Head of caudate nucleus (tissue), 42 donors: ENCODE data around the gene OSBPL8.
"Not testable (repeated sequence)": the region's sequence is repeated elsewhere in the genome, so short reads cannot be mapped to it uniquely, and the experiment has no call there.

Experiments
- DNase-seq, 42 donors: peaks; one replicate each; pipeline versions ENCODE4 v3.0.0 to v3.0.0-alpha.2; 2020 to 2021; ENCODE audit warnings: mixed read lengths in 7 of 42
- intact Hi-C: fragments of 100-400 bp; cut with DNase I; formaldehyde crosslinking; loops from one replicate; pipeline ENCODE4 v1.15.0; 2022

OSBPL8 gene

GRCh38 chr12:76536546-76536945 is 23.0 kb downstream of the OSBPL8 start:
- intact Hi-C loops: no loop called here
- DNase-seq: peak in 10 of 42 donors; percentile 12 to 75 (median 40)

GRCh38 chr12:76535170-76535569 is 24.4 kb downstream of the OSBPL8 start:
- DNase-seq: no peak
- intact Hi-C loops: no loop called here

- DNase-seq: no peak
- intact Hi-C loops: no loop called here
Observed at GRCh38 chr12:76533331-76533730, 26.2 kb downstream of the OSBPL8 start.

- intact Hi-C loops: no loop called here
- no peak for DNase-seq
Observed at GRCh38 chr12:76532520-76532919, 27.1 kb downstream of the OSBPL8 start.

- DNase-seq: no peak
- intact Hi-C loops: no loop called here
Observed at GRCh38 chr12:76531056-76531455, 28.5 kb downstream of the OSBPL8 start.

GRCh38 chr12:76530516-76530915 is 29.1 kb downstream of the OSBPL8 start:
- DNase-seq: no peak
- intact Hi-C loops: no loop called here

GRCh38 chr12:76529226-76529918 is 30.2 kb downstream of the OSBPL8 start:
- intact Hi-C loops: no loop called here
- no peak for DNase-seq

GRCh38 chr12:76523408-76523807 is 36.2 kb downstream of the OSBPL8 start:
- intact Hi-C loops: no loop called here
- DNase-seq: no peak

- no peak for DNase-seq
- intact Hi-C loops: no loop called here
Observed at GRCh38 chr12:76520348-76520747, 39.2 kb downstream of the OSBPL8 start.

- intact Hi-C loops: no loop called here
- DNase-seq: no peak
Observed at GRCh38 chr12:76519538-76519937, 40.0 kb downstream of the OSBPL8 start.

- intact Hi-C loops: no loop called here
- DNase-seq: no peak
Observed at GRCh38 chr12:76518699-76519098, 40.9 kb downstream of the OSBPL8 start.

GRCh38 chr12:76515271-76515670 is 44.3 kb downstream of the OSBPL8 start:
- intact Hi-C loops: no loop called here
- DNase-seq: no peak

- DNase-seq, intact Hi-C loops: not testable (repeated sequence)
Observed at GRCh38 chr12:76511116-76511716, 48.4 kb downstream of the OSBPL8 start.

- intact Hi-C loops: no loop called here
- no peak for DNase-seq
Observed at GRCh38 chr12:76508128-76508980, 51.2 kb downstream of the OSBPL8 start.

GRCh38 chr12:76506149-76506548 is 53.4 kb downstream of the OSBPL8 start:
- no peak for DNase-seq
- intact Hi-C loops: no loop called here

- no peak for DNase-seq
- intact Hi-C loops: no loop called here
Observed at GRCh38 chr12:76505050-76505449, 54.5 kb downstream of the OSBPL8 start.

GRCh38 chr12:76504606-76505005 is 55.0 kb downstream of the OSBPL8 start:
- intact Hi-C loops: no loop called here

GRCh38 chr12:76503957-76504356 is 55.6 kb downstream of the OSBPL8 start:
- intact Hi-C loops: no loop called here

More at GRCh38 chr12:76504606-76505005, 55.0 kb downstream of the OSBPL8 start:
- no peak for DNase-seq

GRCh38 chr12:76501390-76501789 is 58.2 kb downstream of the OSBPL8 start:
- intact Hi-C loops: no loop called here
- no peak for DNase-seq

More at GRCh38 chr12:76503957-76504356, 55.6 kb downstream of the OSBPL8 start:
- no peak for DNase-seq

- intact Hi-C loops, DNase-seq: not testable (repeated sequence)
Observed at GRCh38 chr12:76499136-76499535, 60.4 kb downstream of the OSBPL8 start.
